ENCODE measurements around the gene TMEM94. TPM values are rescaled to one million over a fixed set of nuclear protein-coding genes. Genes with fewer than 3 reads are reported as not detected.
A peak's percentile ranks its signal among the peaks of the same experiment; 100 is the strongest.

Gene TMEM94
- total RNA-seq, 1 donor from 2014 or later: 86.4 TPM

GRCh38 chr17:75503337-75503950, 47.0 kb downstream of the TMEM94 start:
- Histone ChIP-seq H3K4me3 (ENCODE audit: low read depth, low read length) (no peak overlapping the region), H3K27me3 (ENCODE audit: control insufficient read depth, insufficient read depth, low read length) (no peaks in the 10 kb centered on the region), H3K36me3 (ENCODE audit: control insufficient read depth, insufficient read depth, low read length) (no peaks in the 10 kb centered on the region)
- TF ChIP-seq CTCF (IDR thresholded peaks at IDR 0.05; ENCODE audit: insufficient read depth, low read length, poor library complexity, severe bottlenecking): no peak
- no peak for DNase-seq (ENCODE audit: low read depth)

GRCh38 chr17:75503976-75504346, 47.5 kb downstream of the TMEM94 start:
- H3K27me3 ChIP-seq (ENCODE audit: control insufficient read depth, insufficient read depth, low read length): no peaks in the 10 kb centered on the region
- no peak overlapping the region for H3K4me3 ChIP-seq (ENCODE audit: low read depth, low read length)
- no peak for TF ChIP-seq CTCF (IDR thresholded peaks at IDR 0.05; ENCODE audit: insufficient read depth, low read length, poor library complexity, severe bottlenecking)
- no peaks in the 10 kb centered on the region for H3K36me3 ChIP-seq (ENCODE audit: control insufficient read depth, insufficient read depth, low read length)
- DNase-seq (ENCODE audit: low read depth): no peak

GRCh38 chr17:75504347-75505151, 48.1 kb downstream of the TMEM94 start:
- Histone ChIP-seq H3K27me3 (ENCODE audit: control insufficient read depth, insufficient read depth, low read length) (no peaks in the 10 kb centered on the region), H3K36me3 (ENCODE audit: control insufficient read depth, insufficient read depth, low read length) (no peaks in the 10 kb centered on the region), H3K4me3 (ENCODE audit: low read depth, low read length) (no peak overlapping the region)
- DNase-seq (ENCODE audit: low read depth): no peak
- TF ChIP-seq CTCF (IDR thresholded peaks at IDR 0.05; ENCODE audit: insufficient read depth, low read length, poor library complexity, severe bottlenecking): peak; percentile 72

- TF ChIP-seq CTCF (IDR thresholded peaks at IDR 0.05; ENCODE audit: insufficient read depth, low read length, poor library complexity, severe bottlenecking): no peak
- Histone ChIP-seq H3K36me3 (ENCODE audit: control insufficient read depth, insufficient read depth, low read length) (no peaks in the 10 kb centered on the region), H3K27me3 (ENCODE audit: control insufficient read depth, insufficient read depth, low read length) (no peaks in the 10 kb centered on the region), H3K4me3 (ENCODE audit: low read depth, low read length) (no peak overlapping the region)
- no peak for DNase-seq (ENCODE audit: low read depth)
Measured at GRCh38 chr17:75505152-75505409, 48.6 kb downstream of the TMEM94 start.

- H3K36me3 ChIP-seq (ENCODE audit: control insufficient read depth, insufficient read depth, low read length): no peaks in the 10 kb centered on the region
- no peak overlapping the region for H3K4me3 ChIP-seq (ENCODE audit: low read depth, low read length)
- DNase-seq (ENCODE audit: low read depth): no peak
- H3K27me3 ChIP-seq (ENCODE audit: control insufficient read depth, insufficient read depth, low read length): no peaks in the 10 kb centered on the region
- TF ChIP-seq CTCF (IDR thresholded peaks at IDR 0.05; ENCODE audit: insufficient read depth, low read length, poor library complexity, severe bottlenecking): no peak
Measured at GRCh38 chr17:75505640-75506039, 49.2 kb downstream of the TMEM94 start.

GRCh38 chr17:75506134-75506533, 49.7 kb downstream of the TMEM94 start:
- H3K36me3 ChIP-seq (ENCODE audit: control insufficient read depth, insufficient read depth, low read length): no peaks in the 10 kb centered on the region
- no peak for TF ChIP-seq CTCF (IDR thresholded peaks at IDR 0.05; ENCODE audit: insufficient read depth, low read length, poor library complexity, severe bottlenecking)
- H3K27me3 ChIP-seq (ENCODE audit: control insufficient read depth, insufficient read depth, low read length): no peaks in the 10 kb centered on the region
- H3K4me3 ChIP-seq (ENCODE audit: low read depth, low read length): no peak overlapping the region
- no peak for DNase-seq (ENCODE audit: low read depth)

Data from kidney epithelial cell (primary cell).